IMR-90 (cell line): ENCODE results near the gene DYNC1H1. TPM values are rescaled to one million over a fixed set of nuclear protein-coding genes. Genes with fewer than 3 reads are reported as not detected.
A peak's percentile ranks its signal among the peaks of the same experiment; 100 is the strongest.

Experiments used
- ATAC-seq: fragments of 200-7000 bp; cut with Tn5 transposase; 2 replicates; pipeline ENCODE4 v1.9.1; 2020; ENCODE audit warnings: low read depth, mild to moderate bottlenecking, moderate library complexity
- BruUV-seq: library from RNA; stranded (reverse); fragments of 400-500 nt; replicated peaks from 2 replicates; lab custom pipeline; 2021; lab: Mats Ljungman, UMichigan
- CTCF ChIA-PET: fragments of 300-600 bp; formaldehyde crosslinking; extraction: SDS; loops from one replicate; lab custom pipeline; 2021; ENCODE audit warnings: antibody characterized with exemption; lab: Yijun Ruan, JAX
- POLR2A ChIA-PET: fragments of 300-600 bp; sonication (Branson Sonifier 250); formaldehyde crosslinking; loops from one replicate; lab custom pipeline; 2022; ENCODE audit warnings: antibody characterized with exemption; ENCODE audit not compliant: unreplicated experiment; lab: Charles Lee
- DNase-seq: peaks from one replicate; pipeline ENCODE4 v3.0.0; 2013
- H2AFZ ChIP-seq: replicated peaks from 2 replicates; pipeline ENCODE3; 2013; ENCODE audit warnings: low read length, mild to moderate bottlenecking; ENCODE audit not compliant: poor library complexity
- H2AK5ac ChIP-seq: 2 replicates; pipeline ENCODE4 v1.6.1; 2013; ENCODE audit warnings: low read depth, low read length, inconsistent platforms
- H2AK9ac ChIP-seq: replicated peaks from 2 replicates; pipeline ENCODE3; 2013; ENCODE audit warnings: mild to moderate bottlenecking, low read depth, low read length, moderate library complexity; ENCODE audit not compliant: poor library complexity
- H2BK120ac ChIP-seq: 2 replicates; pipeline ENCODE4 v1.6.1; 2013; ENCODE audit warnings: low read depth, low read length, inconsistent platforms
- H2BK15ac ChIP-seq: 3 replicates; pipeline ENCODE4 v1.6.1; 2013; ENCODE audit warnings: low read depth, low read length, inconsistent platforms
- H2BK20ac ChIP-seq: 2 replicates; pipeline ENCODE4 v1.6.1; 2013; ENCODE audit warnings: low read depth, mild to moderate bottlenecking, inconsistent platforms, low read length, moderate library complexity
- H2BK5ac ChIP-seq: 2 replicates; pipeline ENCODE4 v1.6.1; 2013; ENCODE audit warnings: mild to moderate bottlenecking, low read depth, low read length, inconsistent platforms; ENCODE audit not compliant: poor library complexity, severe bottlenecking
- H3K14ac ChIP-seq: replicated peaks from 2 replicates; pipeline ENCODE4 v1.6.1; 2013; ENCODE audit warnings: low read depth, low read length, inconsistent platforms
- H3K18ac ChIP-seq: 2 replicates; pipeline ENCODE4 v1.6.1; 2013; ENCODE audit warnings: low read depth, low read length, control low read depth
- H3K23ac ChIP-seq: 2 replicates; pipeline ENCODE4 v1.6.1; 2013; ENCODE audit warnings: low read depth, low read length, inconsistent platforms
- H3K27ac ChIP-seq: 2 replicates; pipeline ENCODE4 v1.5.1; 2013; ENCODE audit warnings: mild to moderate bottlenecking, control low read depth, low read length; ENCODE audit not compliant: insufficient read depth
- H3K27me3 ChIP-seq: 2 replicates; pipeline ENCODE4 v1.6.1; 2013; ENCODE audit warnings: low read length; ENCODE audit not compliant: control insufficient read depth, insufficient read depth
- H3K36me3 ChIP-seq: 2 replicates; pipeline ENCODE4 v1.6.1; 2013; ENCODE audit warnings: low read length, mixed read lengths; ENCODE audit not compliant: control insufficient read depth, insufficient read depth
- H3K4ac ChIP-seq: 2 replicates; pipeline ENCODE4 v1.6.1; 2013; ENCODE audit warnings: low read depth, low read length, inconsistent platforms
- H3K4me1 ChIP-seq: 2 replicates; pipeline ENCODE4 v1.6.1; 2013; ENCODE audit warnings: low read length, mixed read lengths; ENCODE audit not compliant: control insufficient read depth, insufficient read depth
- H3K4me2 ChIP-seq: 2 replicates; pipeline ENCODE4 v1.6.1; 2013; ENCODE audit warnings: low read depth, mild to moderate bottlenecking, control low read depth, low read length, moderate library complexity
- H3K4me3 ChIP-seq: 2 replicates; pipeline ENCODE4 v1.5.1; 2013; ENCODE audit warnings: low read depth, mild to moderate bottlenecking, control low read depth, low read length, moderate library complexity; ENCODE audit not compliant: insufficient read depth
- H3K56ac ChIP-seq: 2 replicates; pipeline ENCODE4 v1.6.1; 2013; ENCODE audit warnings: low read length, inconsistent platforms; ENCODE audit not compliant: insufficient read depth; ENCODE audit errors: extremely low read depth
- H3K79me1 ChIP-seq, 2 experiments: 2 replicates each; pipeline ENCODE4 v1.6.1; 2013; ENCODE audit warnings: low read length in 2 of 2, inconsistent platforms in 1 of 2, low read depth in 1 of 2
- H3K9ac ChIP-seq: 2 replicates; pipeline ENCODE4 v1.6.1; 2013; ENCODE audit warnings: low read depth, low read length, control low read depth
- H3K9me1 ChIP-seq: 2 replicates; pipeline ENCODE4 v1.6.1; 2013; ENCODE audit warnings: low read length, inconsistent platforms; ENCODE audit not compliant: insufficient read depth
- H3K9me3 ChIP-seq: 2 replicates; pipeline ENCODE4 v1.6.1; 2013; ENCODE audit warnings: low read length; ENCODE audit not compliant: control insufficient read depth, insufficient read depth
- H4K20me1 ChIP-seq: 2 replicates; pipeline ENCODE4 v1.6.1; 2013; ENCODE audit warnings: low read length, inconsistent platforms; ENCODE audit not compliant: insufficient read depth
- H4K5ac ChIP-seq: 2 replicates; pipeline ENCODE4 v1.6.1; 2013; ENCODE audit warnings: mild to moderate bottlenecking, low read depth, low read length, control low read depth
- H4K8ac ChIP-seq, 2 experiments: 2 replicates each; pipeline ENCODE4 v1.6.1; 2013; ENCODE audit warnings: low read depth in 2 of 2, low read length in 2 of 2, control low read depth in 1 of 2, inconsistent platforms in 1 of 2
- H4K91ac ChIP-seq: 2 replicates; pipeline ENCODE4 v1.6.1; 2013; ENCODE audit warnings: low read depth, low read length, inconsistent platforms; ENCODE audit not compliant: insufficient read depth
- BHLHE40 ChIP-seq: fragments of 150-350 bp; IDR thresholded peaks from 2 replicates; pipeline ENCODE4 v1.6.1; 2016; ENCODE audit warnings: mild to moderate bottlenecking, low read depth, low read length
- MAFK ChIP-seq: IDR thresholded peaks from 2 replicates; pipeline ENCODE4 v1.6.1; 2012; ENCODE audit warnings: low read depth, low read length, improper control_type of control experiment
- MXI1 ChIP-seq: IDR thresholded peaks from 2 replicates; pipeline ENCODE4 v1.6.1; 2012; ENCODE audit warnings: low read depth, mild to moderate bottlenecking, low read length, moderate library complexity, borderline replicate concordance
- NFE2L2 ChIP-seq: fragments of 150-350 bp; IDR thresholded peaks from 2 replicates; pipeline ENCODE4 v1.6.1; 2016; ENCODE audit warnings: low read depth, mild to moderate bottlenecking, low read length
- RAD21 ChIP-seq: IDR thresholded peaks from 2 replicates; pipeline ENCODE4 v1.6.1; 2012; ENCODE audit warnings: low read length, improper control_type of control experiment
- SMC3 ChIP-seq: fragments of 150-350 bp; IDR thresholded peaks from 2 replicates; pipeline ENCODE4 v1.6.1; 2016; ENCODE audit warnings: low read depth, mild to moderate bottlenecking, antibody characterized with exemption, low read length, moderate library complexity
- WGBS, 2 experiments: methylation state at CpG; one replicate each; pipeline versions ENCODE4 v1.1.5 to v1.1.7; 2013; ENCODE audit warnings: missing lambda C conversion rate in 2 of 2; ENCODE audit not compliant: insufficient read length in 1 of 2; ENCODE audit errors: extremely low coverage in 2 of 2; 5-methylcytosine and 5-hydroxymethylcytosine counted together
- dilution Hi-C: fragments of 300-500 bp; cut with HindIII; formaldehyde crosslinking; loops from one replicate; pipeline ENCODE4 v1.14.3; 2018; ENCODE audit warnings: low sequenced_read_pairs; ENCODE audit not compliant: unreplicated experiment
- in situ Hi-C: fragments of 300-500 bp; cut with MboI; formaldehyde crosslinking; loops from 3 replicates; pipeline ENCODE4 v1.14.3; 2019; ENCODE audit warnings: low sequenced_read_pairs, inconsistent platforms, mixed read lengths
- intact Hi-C: fragments of 100-400 bp; cut with micrococcal nuclease; formaldehyde crosslinking; loops from 2 replicates; pipeline ENCODE4 v1.10.0; 2022
- polyA plus RNA-seq, 3 experiments: library from polyadenylated mRNA; depleted of rRNA; stranded (reverse); fragments of >200 nt; gene quantifications; 2 replicates each; pipeline ENCODE4 v1.2.3, GENCODE V29; 2012; ENCODE audit warnings: low replicate concordance in 1 of 3
- total RNA-seq: library from RNA; depleted of rRNA; stranded (reverse); fragments of >200 nt; gene quantifications from 2 replicates; pipeline ENCODE4 v1.2.3, GENCODE V29; 2012
- TF ChIP-seq, protein P1 (sequence below): conservative IDR thresholded peaks from 2 replicates; pipeline ENCODE4 v1.5.1; 2012; ENCODE audit warnings: mild to moderate bottlenecking, low read depth, low read length, improper control_type of control experiment

DYNC1H1 gene
- total and polyA plus RNA-seq, 2 of the 4 experiments (the other 2 are of a cell fraction), result 240 to 670 TPM

DNA sequence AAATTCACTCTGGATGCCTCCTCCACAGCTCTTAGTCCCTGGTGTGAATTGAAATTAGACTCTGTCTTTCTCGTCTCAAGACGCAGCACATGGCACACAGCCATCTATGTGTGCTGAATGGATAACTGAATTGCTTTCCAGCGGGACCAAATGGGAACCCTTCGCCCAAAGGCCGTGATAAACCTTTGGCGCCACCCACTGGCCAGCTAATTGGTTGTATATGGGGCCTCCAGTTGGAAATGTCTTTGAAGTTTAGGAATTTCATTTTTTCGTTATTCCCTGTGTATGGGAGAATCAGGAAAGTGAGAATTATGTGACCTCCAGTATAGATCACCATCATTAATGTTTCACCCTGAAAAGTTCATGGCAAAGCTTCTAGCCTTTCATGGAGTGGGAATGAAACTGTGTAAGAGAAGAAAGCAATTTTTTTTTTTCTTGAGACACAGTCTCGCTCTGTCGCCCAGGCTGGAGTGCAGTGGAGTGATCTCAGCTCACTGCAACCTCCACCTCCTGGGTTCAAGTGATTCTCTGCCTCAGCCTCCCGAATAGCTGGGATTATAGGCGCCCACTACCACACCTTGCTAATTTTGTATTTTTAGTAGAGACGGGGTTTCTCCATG is 132.3 kb downstream of the DYNC1H1 start:
- Histone ChIP-seq H2BK20ac (no peak overlapping the region), H2BK120ac (no peak overlapping the region), H3K9me1 (peaks cover 6% of the 10 kb centered on the region; the same call in 1 of the 2 replicates), H3K79me1 (no peaks in the 10 kb centered on the region), H3K9me3 (no peaks in the 10 kb centered on the region), H2AFZ (peak overlapping the region; percentile 81), H2BK15ac (no peak overlapping the region), H4K91ac (no peak overlapping the region), H4K5ac (no peak overlapping the region), H3K23ac (peak overlapping the region; percentile 33; the same call in 1 of the 2 replicates), H3K14ac (0 out of 2 replicates have a peak overlapping the region, but pooled peaks have one; percentile 49), H4K8ac (no peak overlapping the region), H2BK5ac (no peak overlapping the region), H3K4me3 (no peak overlapping the region), H4K20me1 (no peaks in the 10 kb centered on the region), H3K18ac (no peak overlapping the region), H3K36me3 (no peaks in the 10 kb centered on the region), H3K56ac (no peak overlapping the region), H3K9ac (no peak overlapping the region), H3K27me3 (no peaks in the 10 kb centered on the region), H3K27ac (no peak overlapping the region), H3K4me2 (peak overlapping the region; percentile 65; the same call in 1 of the 2 replicates), H3K4me1 (peaks cover 12% of the 10 kb centered on the region), H3K4ac (no peak overlapping the region), H2AK9ac (peak overlapping the region; percentile 48), H2AK5ac (peak overlapping the region; percentile 87; the same call in 1 of the 2 replicates)
- DNase-seq (peak; percentile 74), ATAC-seq (peak; percentile 86)
- no CpG with 5 or more reads among the region's 12 CpGs for WGBS, 2 experiments
- in situ Hi-C loops, result loop anchor here (25.0 kb wide), 1 partner anchor 216 kb away; the partner anchor contains the start of genes MOK and ZNF839
- intact Hi-C loops, result loop anchor here (1.0 to 5.0 kb wide), 5 partner anchors 33 to 390 kb away; no protein-coding TSS in a partner anchor
- no peak for TF ChIP-seq MAFK
- TF ChIP-seq, protein P1, sequence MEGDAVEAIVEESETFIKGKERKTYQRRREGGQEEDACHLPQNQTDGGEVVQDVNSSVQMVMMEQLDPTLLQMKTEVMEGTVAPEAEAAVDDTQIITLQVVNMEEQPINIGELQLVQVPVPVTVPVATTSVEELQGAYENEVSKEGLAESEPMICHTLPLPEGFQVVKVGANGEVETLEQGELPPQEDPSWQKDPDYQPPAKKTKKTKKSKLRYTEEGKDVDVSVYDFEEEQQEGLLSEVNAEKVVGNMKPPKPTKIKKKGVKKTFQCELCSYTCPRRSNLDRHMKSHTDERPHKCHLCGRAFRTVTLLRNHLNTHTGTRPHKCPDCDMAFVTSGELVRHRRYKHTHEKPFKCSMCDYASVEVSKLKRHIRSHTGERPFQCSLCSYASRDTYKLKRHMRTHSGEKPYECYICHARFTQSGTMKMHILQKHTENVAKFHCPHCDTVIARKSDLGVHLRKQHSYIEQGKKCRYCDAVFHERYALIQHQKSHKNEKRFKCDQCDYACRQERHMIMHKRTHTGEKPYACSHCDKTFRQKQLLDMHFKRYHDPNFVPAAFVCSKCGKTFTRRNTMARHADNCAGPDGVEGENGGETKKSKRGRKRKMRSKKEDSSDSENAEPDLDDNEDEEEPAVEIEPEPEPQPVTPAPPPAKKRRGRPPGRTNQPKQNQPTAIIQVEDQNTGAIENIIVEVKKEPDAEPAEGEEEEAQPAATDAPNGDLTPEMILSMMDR, result peak; percentile 92
- TF ChIP-seq NFE2L2, result no peak
- no peak for TF ChIP-seq MXI1
- TF ChIP-seq RAD21, result peak; percentile 91
- peak; percentile 74 for TF ChIP-seq SMC3
- TF ChIP-seq BHLHE40, result no peak
- POLR2A ChIA-PET, result interaction anchor here (0.9 kb wide), 1 partner anchor 44 kb away, joined by 3 read pairs; no protein-coding TSS in a partner anchor
- no TSS peak for BruUV-seq
- dilution Hi-C loops, result no loop called here
- CTCF ChIA-PET, result interaction anchor here (0.5 to 2.2 kb wide), 12 partner anchors 12 to 361 kb away, joined by 3 to 7 read pairs (median 4); no protein-coding TSS in a partner anchor
